NCI-H2171 (cell line): Measurements from ENCODE around the gene FBXW11.

Experiments used
- DNase-seq: peaks from one replicate; lab custom pipeline; 2025; lab: John Stamatoyannopoulos, UW

The FBXW11 gene

GRCh38 chr5:171867786-171868185 lies 138.7 kb downstream of the FBXW11 start:
- DNase-seq: no peak

GRCh38 chr5:171865471-171865870 lies 141.0 kb downstream of the FBXW11 start:
- no peak for DNase-seq

GRCh38 chr5:171863935-171864334 lies 142.5 kb downstream of the FBXW11 start:
- no peak for DNase-seq

- DNase-seq: no peak
Observed at GRCh38 chr5:171862624-171863023, 143.8 kb downstream of the FBXW11 start.

GRCh38 chr5:171861381-171861780 lies 145.1 kb downstream of the FBXW11 start:
- no peak for DNase-seq

GRCh38 chr5:171858303-171858702 lies 148.1 kb downstream of the FBXW11 start:
- no peak for DNase-seq

GRCh38 chr5:171857489-171857876 lies 149.0 kb downstream of the FBXW11 start:
- no peak for DNase-seq

GRCh38 chr5:171855798-171856763 lies 150.4 kb downstream of the FBXW11 start:
- no peak for DNase-seq

- DNase-seq: no peak
Observed at GRCh38 chr5:171855265-171855664, 151.2 kb downstream of the FBXW11 start.

- DNase-seq: no peak
Observed at GRCh38 chr5:171852255-171852681, 154.2 kb downstream of the FBXW11 start.

- DNase-seq: no peak
Observed at GRCh38 chr5:171851251-171851650, 155.2 kb downstream of the FBXW11 start.

GRCh38 chr5:171850324-171850947 lies 156.0 kb downstream of the FBXW11 start:
- DNase-seq: no peak

GRCh38 chr5:171849585-171850323 lies 156.7 kb downstream of the FBXW11 start:
- DNase-seq: no peak

- DNase-seq: no peak
Observed at GRCh38 chr5:171848911-171849520, 157.4 kb downstream of the FBXW11 start.

- no peak for DNase-seq
Observed at GRCh38 chr5:171848486-171848885, 158.0 kb downstream of the FBXW11 start.

- no peak for DNase-seq
Observed at GRCh38 chr5:171848006-171848405, 158.4 kb downstream of the FBXW11 start.

GRCh38 chr5:171847026-171847425 lies 159.4 kb downstream of the FBXW11 start:
- no peak for DNase-seq

- no peak for DNase-seq
Observed at GRCh38 chr5:171846323-171846722, 160.1 kb downstream of the FBXW11 start.

GRCh38 chr5:171845857-171846256 lies 160.6 kb downstream of the FBXW11 start:
- no peak for DNase-seq

GRCh38 chr5:171845040-171845630 lies 161.3 kb downstream of the FBXW11 start:
- DNase-seq: no peak

GRCh38 chr5:171842777-171843328 lies 163.6 kb downstream of the FBXW11 start:
- no peak for DNase-seq
